Measurements from ENCODE around the gene TMEM59L.

DNA sequence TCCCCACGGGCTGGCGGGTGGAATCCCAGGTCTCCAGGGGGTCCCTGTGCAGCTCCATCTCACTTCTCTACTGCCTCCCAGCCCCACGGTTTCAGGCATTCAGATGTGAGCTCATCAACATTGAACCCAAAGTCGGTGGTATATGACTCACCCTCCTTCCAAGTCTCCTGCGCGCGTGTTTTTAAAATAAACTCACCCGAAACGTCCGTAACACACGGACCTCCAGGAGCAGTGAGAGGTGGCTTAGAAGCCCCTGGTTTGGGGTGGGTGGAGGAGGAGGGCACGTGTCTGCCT is 56.8 kb downstream of the TMEM59L start:
- TF ChIP-seq, protein P1, sequence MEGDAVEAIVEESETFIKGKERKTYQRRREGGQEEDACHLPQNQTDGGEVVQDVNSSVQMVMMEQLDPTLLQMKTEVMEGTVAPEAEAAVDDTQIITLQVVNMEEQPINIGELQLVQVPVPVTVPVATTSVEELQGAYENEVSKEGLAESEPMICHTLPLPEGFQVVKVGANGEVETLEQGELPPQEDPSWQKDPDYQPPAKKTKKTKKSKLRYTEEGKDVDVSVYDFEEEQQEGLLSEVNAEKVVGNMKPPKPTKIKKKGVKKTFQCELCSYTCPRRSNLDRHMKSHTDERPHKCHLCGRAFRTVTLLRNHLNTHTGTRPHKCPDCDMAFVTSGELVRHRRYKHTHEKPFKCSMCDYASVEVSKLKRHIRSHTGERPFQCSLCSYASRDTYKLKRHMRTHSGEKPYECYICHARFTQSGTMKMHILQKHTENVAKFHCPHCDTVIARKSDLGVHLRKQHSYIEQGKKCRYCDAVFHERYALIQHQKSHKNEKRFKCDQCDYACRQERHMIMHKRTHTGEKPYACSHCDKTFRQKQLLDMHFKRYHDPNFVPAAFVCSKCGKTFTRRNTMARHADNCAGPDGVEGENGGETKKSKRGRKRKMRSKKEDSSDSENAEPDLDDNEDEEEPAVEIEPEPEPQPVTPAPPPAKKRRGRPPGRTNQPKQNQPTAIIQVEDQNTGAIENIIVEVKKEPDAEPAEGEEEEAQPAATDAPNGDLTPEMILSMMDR (CRISPR knock-in tag; IDR thresholded peaks at IDR 0.05) = no peak
- TF ChIP-seq PTBP1 (IDR thresholded peaks at IDR 0.05; ENCODE audit: low read depth, low read length, poor library complexity, severe bottlenecking) = no peak
- no peak for TF ChIP-seq HNRNPUL1 (IDR thresholded peaks at IDR 0.05; ENCODE audit: low read depth, low read length)
- no peak for TF ChIP-seq POLR2A (IDR thresholded peaks at IDR 0.05; ENCODE audit: insufficient read depth in 1 of 2, low read depth in 2 of 2, low read length in 2 of 2)
- TF ChIP-seq, protein P2, sequence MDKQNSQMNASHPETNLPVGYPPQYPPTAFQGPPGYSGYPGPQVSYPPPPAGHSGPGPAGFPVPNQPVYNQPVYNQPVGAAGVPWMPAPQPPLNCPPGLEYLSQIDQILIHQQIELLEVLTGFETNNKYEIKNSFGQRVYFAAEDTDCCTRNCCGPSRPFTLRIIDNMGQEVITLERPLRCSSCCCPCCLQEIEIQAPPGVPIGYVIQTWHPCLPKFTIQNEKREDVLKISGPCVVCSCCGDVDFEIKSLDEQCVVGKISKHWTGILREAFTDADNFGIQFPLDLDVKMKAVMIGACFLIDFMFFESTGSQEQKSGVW (CRISPR knock-in tag; IDR thresholded peaks at IDR 0.05; ENCODE audit: borderline replicate concordance) = no peak
- TF ChIP-seq SALL2 (CRISPR knock-in tag; IDR thresholded peaks at IDR 0.05) = no peak
- TF ChIP-seq PPARG (CRISPR knock-in tag; conservative IDR thresholded peaks at IDR 0.05) = no peak
- no peak for TF ChIP-seq TOE1 (CRISPR knock-in tag; IDR thresholded peaks at IDR 0.05)
- TF ChIP-seq, protein P3, sequence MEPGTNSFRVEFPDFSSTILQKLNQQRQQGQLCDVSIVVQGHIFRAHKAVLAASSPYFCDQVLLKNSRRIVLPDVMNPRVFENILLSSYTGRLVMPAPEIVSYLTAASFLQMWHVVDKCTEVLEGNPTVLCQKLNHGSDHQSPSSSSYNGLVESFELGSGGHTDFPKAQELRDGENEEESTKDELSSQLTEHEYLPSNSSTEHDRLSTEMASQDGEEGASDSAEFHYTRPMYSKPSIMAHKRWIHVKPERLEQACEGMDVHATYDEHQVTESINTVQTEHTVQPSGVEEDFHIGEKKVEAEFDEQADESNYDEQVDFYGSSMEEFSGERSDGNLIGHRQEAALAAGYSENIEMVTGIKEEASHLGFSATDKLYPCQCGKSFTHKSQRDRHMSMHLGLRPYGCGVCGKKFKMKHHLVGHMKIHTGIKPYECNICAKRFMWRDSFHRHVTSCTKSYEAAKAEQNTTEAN (CRISPR knock-in tag; conservative IDR thresholded peaks at IDR 0.05) = no peak
- no peak for TF ChIP-seq ZFP1 (CRISPR knock-in tag; IDR thresholded peaks at IDR 0.05)
- no peak for TF ChIP-seq NFYB (CRISPR knock-in tag; IDR thresholded peaks at IDR 0.05)
- TF ChIP-seq, protein P4, sequence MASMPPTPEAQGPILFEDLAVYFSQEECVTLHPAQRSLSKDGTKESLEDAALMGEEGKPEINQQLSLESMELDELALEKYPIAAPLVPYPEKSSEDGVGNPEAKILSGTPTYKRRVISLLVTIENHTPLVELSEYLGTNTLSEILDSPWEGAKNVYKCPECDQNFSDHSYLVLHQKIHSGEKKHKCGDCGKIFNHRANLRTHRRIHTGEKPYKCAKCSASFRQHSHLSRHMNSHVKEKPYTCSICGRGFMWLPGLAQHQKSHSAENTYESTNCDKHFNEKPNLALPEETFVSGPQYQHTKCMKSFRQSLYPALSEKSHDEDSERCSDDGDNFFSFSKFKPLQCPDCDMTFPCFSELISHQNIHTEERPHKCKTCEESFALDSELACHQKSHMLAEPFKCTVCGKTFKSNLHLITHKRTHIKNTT (CRISPR knock-in tag; IDR thresholded peaks at IDR 0.05) = no peak
- TF ChIP-seq NR2C2 (CRISPR knock-in tag; IDR thresholded peaks at IDR 0.05; ENCODE audit: borderline replicate concordance) = no peak
- TF ChIP-seq GTF2F1 (IDR thresholded peaks at IDR 0.05; ENCODE audit: low read length) = no peak
